Measurements from ENCODE around the gene PLK3.
"Not testable (repeated sequence)": the region's sequence is repeated elsewhere in the genome, so short reads cannot be mapped to it uniquely, and the experiment has no call there.

Gene PLK3

DNA sequence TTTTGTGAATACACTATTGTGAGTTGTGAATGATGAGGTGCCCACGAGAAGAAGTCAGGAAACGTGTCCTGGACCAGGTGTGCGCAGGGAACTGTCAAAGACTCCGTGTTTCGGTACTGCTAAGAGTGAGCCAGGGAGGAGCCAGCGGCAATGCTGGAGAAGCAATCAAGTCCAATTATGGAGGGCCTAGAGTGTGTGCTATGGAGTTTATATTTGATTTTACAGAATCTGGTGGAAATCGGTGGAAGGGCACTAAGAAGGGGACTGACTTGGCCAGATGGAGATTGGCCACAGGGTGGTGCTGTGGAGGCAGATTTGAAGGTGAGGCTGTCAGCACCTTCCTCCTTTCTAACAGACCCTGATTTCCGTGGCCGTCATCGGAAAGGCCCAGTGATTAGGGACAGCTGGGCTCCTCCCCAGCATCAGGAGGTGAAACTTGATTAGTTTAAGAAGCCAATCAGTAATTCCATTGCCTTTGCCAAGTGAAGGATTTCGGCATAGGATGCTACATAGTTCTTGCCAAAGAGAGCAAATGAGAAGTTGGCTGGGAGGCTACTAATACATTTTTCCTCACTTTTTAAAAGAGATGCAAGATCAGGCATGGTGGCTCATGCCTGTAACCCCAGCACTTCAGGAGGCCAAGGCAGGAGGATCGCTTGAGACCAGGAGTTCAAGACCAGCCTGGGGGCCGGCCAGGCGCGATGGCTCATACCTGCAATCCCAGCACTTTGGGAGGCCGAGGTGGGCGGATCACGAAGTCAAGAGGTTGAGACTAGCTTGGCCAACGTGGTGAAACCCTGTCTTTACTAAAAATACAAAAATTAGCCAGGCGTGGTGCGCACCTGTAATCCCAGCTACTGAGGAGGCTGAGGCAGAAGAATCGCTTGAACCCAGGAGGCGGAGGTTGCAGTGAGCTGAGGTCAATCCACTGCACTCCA, 35.8 kb downstream of the PLK3 start:
- H3K4me1 Mint-ChIP-seq (ENCODE audit: low read depth) = peaks cover 49% of the 10 kb centered on the region
- no peak overlapping the region for H3K4me3 Mint-ChIP-seq

DNA sequence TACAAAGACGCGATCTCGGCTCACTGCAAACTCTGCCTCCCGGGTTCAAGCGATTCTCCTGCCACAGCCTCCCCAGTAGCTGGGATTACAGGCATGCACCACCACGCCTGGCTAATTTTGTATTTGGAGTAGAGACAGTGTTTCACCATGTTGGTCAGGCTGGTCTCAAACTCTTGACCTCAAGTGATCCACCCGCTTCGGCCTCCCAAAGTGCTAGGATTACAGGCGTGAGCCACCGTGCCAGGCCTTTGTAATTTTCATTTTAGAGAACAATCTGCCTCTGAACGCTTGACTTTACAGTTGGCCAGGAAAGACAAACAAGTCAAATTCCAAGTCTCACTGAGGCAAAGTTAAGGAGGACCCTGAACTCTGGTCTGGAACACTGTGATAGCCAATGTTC, 38.1 kb downstream of the PLK3 start:
- Mint-ChIP-seq H3K27me3 (peaks cover 19% of the 10 kb centered on the region), H3K4me1 (ENCODE audit: low read depth) (peaks cover 31% of the 10 kb centered on the region)
- intact Hi-C loops (cut with micrococcal nuclease) = loop anchor here (5.0 kb wide), 1 partner anchor 464 kb away; no protein-coding TSS in a partner anchor
- not testable (repeated sequence) for H3K36me3 Mint-ChIP-seq (ENCODE audit: low read depth); H3K27ac Mint-ChIP-seq; H3K4me3 Mint-ChIP-seq; H3K9me3 Mint-ChIP-seq

More for the DNA sequence above, 35.8 kb downstream of the PLK3 start:
- Mint-ChIP-seq H3K36me3 (ENCODE audit: low read depth) (no peaks in the 10 kb centered on the region), H3K9me3 (no peaks in the 10 kb centered on the region), H3K27me3 (peaks cover 4% of the 10 kb centered on the region), H3K27ac (no peak overlapping the region)
- intact Hi-C loops (cut with micrococcal nuclease) = loop anchor here (5.0 kb wide), 1 partner anchor 466 kb away; no protein-coding TSS in a partner anchor

DNA sequence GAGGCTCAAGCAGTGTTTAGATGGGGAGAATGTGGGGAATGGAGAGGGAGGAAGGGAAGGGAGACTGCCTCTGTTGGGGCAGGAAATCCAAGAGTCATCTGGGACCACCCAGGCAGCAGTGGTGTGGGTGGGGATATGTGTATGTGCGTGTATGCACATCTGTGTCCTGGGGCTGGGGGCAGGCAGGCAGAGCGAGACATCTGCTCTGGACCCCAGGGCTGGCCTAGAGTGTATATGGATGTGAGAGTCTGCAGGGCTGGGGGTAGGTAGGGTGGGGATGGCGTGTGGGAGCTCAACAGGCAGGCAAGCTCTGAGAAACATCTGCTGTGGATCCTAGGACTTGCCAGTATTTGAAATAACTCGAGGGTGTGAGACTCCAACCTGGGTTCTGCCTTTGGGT, 39.4 kb downstream of the PLK3 start:
- Mint-ChIP-seq H3K36me3 (ENCODE audit: low read depth) (no peaks in the 10 kb centered on the region), H3K27ac (no peak overlapping the region), H3K27me3 (peaks cover 31% of the 10 kb centered on the region), H3K9me3 (no peaks in the 10 kb centered on the region), H3K4me1 (ENCODE audit: low read depth) (peaks cover 18% of the 10 kb centered on the region), H3K4me3 (no peak overlapping the region)
- intact Hi-C loops (cut with micrococcal nuclease) = loop anchor here (5.0 kb wide), 1 partner anchor 463 kb away; no protein-coding TSS in a partner anchor

DNA sequence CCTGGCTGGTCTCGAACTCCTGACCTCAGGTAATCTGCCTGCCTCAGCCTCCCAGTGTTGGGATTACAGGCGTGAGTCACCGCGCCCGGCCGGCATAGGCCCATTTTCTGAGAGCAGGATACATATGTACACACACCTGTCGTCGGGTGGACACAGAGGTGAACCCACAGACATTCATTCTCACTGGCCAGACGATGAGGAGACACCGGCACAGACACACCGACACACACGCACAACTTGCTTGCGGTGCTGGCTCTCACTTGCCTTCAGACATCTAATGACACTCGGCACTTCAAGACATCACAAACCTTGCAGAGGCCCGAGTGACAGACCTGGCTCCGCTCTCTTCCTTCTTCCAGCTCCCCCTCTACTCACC, 42.3 kb downstream of the PLK3 start:
- H3K36me3 Mint-ChIP-seq (ENCODE audit: low read depth) = no peaks in the 10 kb centered on the region
- peaks cover 31% of the 10 kb centered on the region for H3K27me3 Mint-ChIP-seq
- H3K9me3 Mint-ChIP-seq = no peaks in the 10 kb centered on the region
- intact Hi-C loops (cut with micrococcal nuclease) = no loop called here
- H3K27ac Mint-ChIP-seq = no peak overlapping the region
- H3K4me1 Mint-ChIP-seq (ENCODE audit: low read depth) = peaks cover 5% of the 10 kb centered on the region
- H3K4me3 Mint-ChIP-seq = peak overlapping the region; percentile 69

DNA sequence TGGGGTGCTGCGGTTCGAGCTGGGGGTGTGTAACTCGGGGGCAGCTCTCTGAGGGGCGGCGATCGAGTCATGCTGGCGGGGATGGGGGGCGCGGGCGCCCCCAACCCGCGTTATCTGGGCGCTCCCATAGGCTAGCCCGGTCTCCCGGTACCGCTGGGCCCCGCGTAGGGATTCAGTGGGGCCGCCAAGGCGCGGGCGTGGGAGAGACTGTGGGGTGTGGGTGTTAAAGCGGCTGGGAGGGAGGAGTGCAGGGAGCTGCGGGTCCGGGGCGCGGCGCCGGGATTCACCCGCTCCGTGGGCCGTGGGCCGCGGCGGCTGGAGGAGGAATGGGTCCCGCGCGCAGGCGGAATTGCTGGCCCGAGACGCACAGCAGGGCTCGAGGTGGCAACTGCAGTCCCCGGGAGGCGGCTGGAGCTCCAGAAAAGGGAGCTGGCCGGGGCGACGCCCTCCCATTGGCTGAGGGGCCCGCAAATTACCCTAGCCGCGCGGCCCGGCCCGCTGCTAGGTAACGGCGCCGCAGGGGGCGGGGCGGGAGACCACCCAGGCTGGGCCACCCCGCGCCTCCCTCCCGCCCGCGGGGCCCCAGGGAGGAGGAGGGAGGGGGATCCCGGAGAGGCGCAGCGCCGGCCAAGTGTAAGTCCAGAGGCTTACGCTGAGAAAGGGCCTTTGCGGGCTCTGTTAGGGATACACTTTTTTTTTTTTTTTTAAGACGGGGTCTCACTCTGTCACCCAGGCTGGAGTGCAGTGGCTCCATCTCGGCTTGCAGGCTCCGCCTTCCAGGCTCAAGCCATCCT, 42.9 kb downstream of the PLK3 start, which contains the start of gene PTCH2:
PTCH2 (minus strand) TSS at position 392 of the 794 bp plus-strand sequence; CDS start at position 71, 321 bp downstream.
- no peaks in the 10 kb centered on the region for H3K9me3 Mint-ChIP-seq
- peaks cover 5% of the 10 kb centered on the region for H3K4me1 Mint-ChIP-seq (ENCODE audit: low read depth)
- H3K36me3 Mint-ChIP-seq (ENCODE audit: low read depth) = no peaks in the 10 kb centered on the region
- peaks cover 31% of the 10 kb centered on the region for H3K27me3 Mint-ChIP-seq
- peak within 1 kb of the TSS; percentile 69 for H3K4me3 Mint-ChIP-seq
- H3K27ac Mint-ChIP-seq = no peak within 1 kb of the TSS
- intact Hi-C loops (cut with micrococcal nuclease) = no loop called here

DNA sequence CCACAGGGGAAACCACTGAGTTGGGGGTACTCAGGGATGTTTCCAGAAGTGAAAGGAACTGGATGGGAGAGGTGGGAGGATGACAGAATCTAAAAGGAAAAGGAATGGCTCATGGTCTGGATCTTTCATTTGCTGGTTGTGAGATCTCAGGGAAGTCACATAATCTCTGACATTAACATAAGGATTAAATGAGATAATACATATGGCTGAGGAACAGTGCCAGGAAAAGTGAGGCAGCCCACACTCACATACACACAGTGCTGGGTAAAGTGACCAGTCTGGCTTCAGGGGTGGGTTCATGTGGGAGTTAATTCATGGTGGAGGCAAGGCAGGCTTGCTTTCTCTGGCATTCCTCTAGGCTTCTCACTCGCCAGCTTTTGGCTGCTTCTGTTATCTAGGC, 46.8 kb downstream of the PLK3 start:
- Mint-ChIP-seq H3K4me3 (no peak overlapping the region), H3K27me3 (peaks cover 24% of the 10 kb centered on the region), H3K9me3 (no peaks in the 10 kb centered on the region), H3K27ac (no peak overlapping the region), H3K4me1 (ENCODE audit: low read depth) (peaks cover 5% of the 10 kb centered on the region), H3K36me3 (ENCODE audit: low read depth) (peaks cover 24% of the 10 kb centered on the region)
- intact Hi-C loops (cut with micrococcal nuclease) = no loop called here

DNA sequence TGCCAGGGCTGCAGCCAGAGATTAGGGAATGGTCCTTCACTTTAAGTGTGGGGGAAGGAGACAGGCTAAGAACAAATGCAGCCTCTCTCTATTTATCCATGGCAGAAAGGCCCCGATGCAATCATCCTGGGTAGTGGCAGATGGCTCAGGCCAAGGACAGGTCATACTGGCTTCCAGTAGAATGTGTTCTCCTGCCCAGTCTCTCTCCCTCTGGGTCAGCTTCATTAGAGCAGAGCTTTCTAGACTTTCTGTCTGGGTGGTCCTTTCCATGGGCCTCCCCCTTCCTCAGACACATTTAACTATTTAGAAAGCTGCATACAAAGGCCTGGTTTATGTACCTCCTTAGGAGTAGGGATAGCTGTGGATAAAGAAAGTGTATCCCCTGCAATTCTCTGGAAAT, 47.7 kb downstream of the PLK3 start:
- H3K4me3 Mint-ChIP-seq = no peak overlapping the region
- H3K27ac Mint-ChIP-seq = no peak overlapping the region
- peaks cover 33% of the 10 kb centered on the region for H3K36me3 Mint-ChIP-seq (ENCODE audit: low read depth)
- H3K9me3 Mint-ChIP-seq = no peaks in the 10 kb centered on the region
- peaks cover 15% of the 10 kb centered on the region for H3K27me3 Mint-ChIP-seq
- intact Hi-C loops (cut with micrococcal nuclease) = no loop called here
- H3K4me1 Mint-ChIP-seq (ENCODE audit: low read depth) = peaks cover 2% of the 10 kb centered on the region

DNA sequence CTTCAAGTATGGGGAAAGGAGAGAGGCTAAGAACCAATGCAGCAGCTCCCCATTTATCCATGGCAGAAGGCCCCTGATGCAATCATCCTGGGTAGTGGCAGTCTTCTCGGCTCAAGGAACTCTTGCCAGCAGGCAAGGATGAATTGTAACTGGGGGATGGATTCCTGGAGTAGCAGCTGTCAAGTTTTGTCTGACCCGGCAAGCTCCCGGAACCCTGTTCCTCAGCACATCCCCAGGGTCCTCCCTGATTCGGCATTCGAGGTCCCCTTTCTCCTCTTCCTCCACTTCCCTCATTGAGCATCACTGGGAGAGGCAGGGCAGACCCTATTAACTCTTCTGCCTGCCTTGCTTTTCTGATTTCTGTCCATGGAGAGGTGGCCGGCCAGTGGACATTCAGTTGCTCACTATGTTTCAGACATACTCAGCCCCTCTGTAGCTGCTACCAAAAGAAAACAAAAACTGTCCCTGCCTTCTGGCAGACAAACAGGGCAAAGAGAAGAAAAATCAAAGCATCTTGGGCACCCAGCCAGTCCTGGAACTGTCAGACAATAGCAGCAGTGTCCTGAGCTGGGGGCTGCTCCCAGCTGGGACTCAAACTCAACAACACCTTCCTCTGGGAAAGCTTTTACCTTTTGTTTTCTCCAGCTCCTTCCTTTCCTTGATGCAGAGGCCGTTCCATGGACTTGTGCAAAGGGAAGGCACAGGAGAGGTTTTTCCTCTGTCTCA, 48.4 kb downstream of the PLK3 start:
- H3K27ac Mint-ChIP-seq = no peak overlapping the region
- H3K9me3 Mint-ChIP-seq = no peaks in the 10 kb centered on the region
- intact Hi-C loops (cut with micrococcal nuclease) = no loop called here
- no peak overlapping the region for H3K4me3 Mint-ChIP-seq
- H3K27me3 Mint-ChIP-seq = peaks cover 9% of the 10 kb centered on the region
- no peaks in the 10 kb centered on the region for H3K4me1 Mint-ChIP-seq (ENCODE audit: low read depth)
- peaks cover 41% of the 10 kb centered on the region for H3K36me3 Mint-ChIP-seq (ENCODE audit: low read depth)

DNA sequence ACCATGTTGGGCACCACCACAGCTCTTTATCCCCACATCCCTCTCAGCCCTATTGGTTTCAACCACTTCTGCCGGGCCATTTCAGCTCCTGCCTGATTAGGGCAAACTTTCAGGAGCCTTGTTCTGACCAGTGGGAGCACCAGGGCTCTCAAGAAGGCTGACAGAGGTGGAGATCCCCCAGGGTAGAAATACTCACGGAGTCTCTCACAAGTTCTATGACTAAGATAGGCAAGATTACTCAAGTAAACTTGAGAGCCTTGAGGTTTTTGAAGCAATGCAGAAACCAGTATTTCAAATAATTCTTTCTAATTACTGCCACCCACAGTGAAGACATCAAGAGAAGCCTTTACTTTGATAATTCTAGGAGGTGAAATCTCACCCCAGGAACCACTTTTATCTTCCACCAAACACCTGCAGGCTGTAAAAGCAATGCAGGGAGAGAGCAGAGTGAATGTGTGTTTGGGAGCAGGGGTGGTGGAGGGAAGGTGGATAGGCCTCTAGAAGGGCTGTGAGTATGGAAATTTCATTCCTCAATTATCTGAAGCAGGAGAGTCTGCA, 49.5 kb downstream of the PLK3 start:
- Mint-ChIP-seq H3K4me1 (ENCODE audit: low read depth) (no peaks in the 10 kb centered on the region), H3K4me3 (no peak overlapping the region), H3K9me3 (no peaks in the 10 kb centered on the region), H3K27ac (no peak overlapping the region), H3K36me3 (ENCODE audit: low read depth) (peaks cover 50% of the 10 kb centered on the region), H3K27me3 (no peaks in the 10 kb centered on the region)
- intact Hi-C loops (cut with micrococcal nuclease) = no loop called here

DNA sequence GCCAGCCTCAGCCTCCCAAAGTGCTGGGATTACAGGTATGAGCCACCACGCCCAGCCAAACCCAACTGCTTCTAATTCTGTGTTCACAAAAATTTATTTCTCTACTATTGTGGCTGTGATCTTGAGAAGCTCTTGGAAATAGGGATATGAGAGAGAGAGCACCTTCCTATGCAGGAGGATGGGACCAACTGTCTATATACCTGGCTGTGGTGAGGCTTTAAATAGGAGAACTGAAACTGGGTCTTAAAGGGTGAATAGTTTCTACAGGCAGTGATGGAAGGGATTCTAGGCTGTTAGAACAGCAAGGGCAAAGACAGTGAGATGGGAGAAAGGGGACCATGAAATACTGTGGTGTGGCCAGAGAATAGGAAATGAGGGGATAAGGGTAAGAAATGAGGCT, 51.1 kb downstream of the PLK3 start:
- no peak overlapping the region for H3K27ac Mint-ChIP-seq
- no peaks in the 10 kb centered on the region for H3K9me3 Mint-ChIP-seq
- H3K27me3 Mint-ChIP-seq = no peaks in the 10 kb centered on the region
- peaks cover 10% of the 10 kb centered on the region for H3K4me1 Mint-ChIP-seq (ENCODE audit: low read depth)
- peaks cover 61% of the 10 kb centered on the region for H3K36me3 Mint-ChIP-seq (ENCODE audit: low read depth)
- intact Hi-C loops (cut with micrococcal nuclease) = no loop called here
- no peak overlapping the region for H3K4me3 Mint-ChIP-seq

DNA sequence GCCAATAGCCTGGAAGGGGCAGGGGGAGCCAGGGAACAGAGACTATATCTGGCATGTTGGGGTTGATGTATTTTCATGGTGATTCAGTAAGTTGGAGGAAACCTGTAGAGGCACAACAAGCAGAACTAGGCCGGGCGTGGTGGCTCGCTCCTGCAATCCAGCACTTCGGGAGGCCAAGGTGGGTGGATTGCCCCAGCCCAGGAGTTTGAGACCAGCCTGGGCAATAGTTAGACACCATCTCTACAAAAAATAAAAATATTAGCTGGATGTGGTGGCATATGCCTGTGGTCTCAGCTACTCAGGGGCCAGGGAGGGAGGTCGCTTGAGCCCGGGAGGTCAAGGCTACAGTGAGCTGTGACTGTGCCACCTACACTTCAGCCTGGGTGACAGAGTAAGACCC, 53.0 kb downstream of the PLK3 start:
- intact Hi-C loops (cut with micrococcal nuclease) = no loop called here
- H3K9me3 Mint-ChIP-seq = no peaks in the 10 kb centered on the region
- no peaks in the 10 kb centered on the region for H3K27me3 Mint-ChIP-seq
- H3K4me3 Mint-ChIP-seq = no peak overlapping the region
- H3K36me3 Mint-ChIP-seq (ENCODE audit: low read depth) = peaks cover 72% of the 10 kb centered on the region
- H3K27ac Mint-ChIP-seq = no peak overlapping the region
- H3K4me1 Mint-ChIP-seq (ENCODE audit: low read depth) = peaks cover 15% of the 10 kb centered on the region

DNA sequence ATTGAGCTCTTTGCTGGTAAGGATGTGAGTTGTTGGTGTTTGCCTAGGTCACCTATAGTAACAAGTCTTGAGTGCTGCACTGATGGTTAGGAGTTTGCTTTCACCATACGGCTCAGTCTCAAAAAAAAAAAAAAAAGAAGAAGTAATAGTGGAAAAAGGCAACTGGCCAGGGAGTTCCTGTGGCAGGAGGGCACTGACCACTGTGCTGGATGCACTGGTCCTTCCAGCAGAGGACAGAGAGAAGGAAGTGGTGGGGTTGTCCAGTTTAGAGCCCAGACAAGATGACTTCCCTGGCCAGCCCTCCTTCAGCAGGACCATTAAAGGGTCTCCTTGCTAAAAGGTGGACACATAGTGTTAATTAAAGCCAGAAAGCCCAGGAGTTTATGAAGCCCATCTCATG, 54.8 kb downstream of the PLK3 start:
- intact Hi-C loops (cut with micrococcal nuclease) = no loop called here
- no peaks in the 10 kb centered on the region for H3K9me3 Mint-ChIP-seq
- H3K27me3 Mint-ChIP-seq = no peaks in the 10 kb centered on the region
- peaks cover 17% of the 10 kb centered on the region for H3K4me1 Mint-ChIP-seq (ENCODE audit: low read depth)
- peak overlapping the region; percentile 30 for H3K27ac Mint-ChIP-seq
- peaks cover 73% of the 10 kb centered on the region for H3K36me3 Mint-ChIP-seq (ENCODE audit: low read depth)
- H3K4me3 Mint-ChIP-seq = no peak overlapping the region

Data from dendritic cell treated with granulocyte-macrophage colony-stimulating factor and Interleukin-4, amounts not matched to agents 40 ng/mL and 50 ng/mL, for 4 days (primary cell).